NB4 (cell line): ENCODE measurements around the gene DNAJC5.

ENCODE experiments used
- MAX ChIP-seq: IDR thresholded peaks from 2 replicates; pipeline ENCODE4 v1.6.1; 2011; ENCODE audit warnings: low read depth, low read length
- MYC ChIP-seq: IDR thresholded peaks from 2 replicates; pipeline ENCODE4 v1.6.1; 2011; ENCODE audit warnings: low read depth, low read length
- POLR2A ChIP-seq: IDR thresholded peaks from 2 replicates; pipeline ENCODE4 v1.6.1; 2011; ENCODE audit warnings: mild to moderate bottlenecking; ENCODE audit not compliant: insufficient read length; ENCODE audit errors: extremely low read depth
- TF ChIP-seq, protein P1 (sequence below): IDR thresholded peaks from one replicate; pipeline ENCODE4 v1.5.1; 2012; ENCODE audit warnings: low read depth, low read length

- TF ChIP-seq POLR2A (no peak), MAX (no peak), MYC (no peak)
- TF ChIP-seq, protein P1, sequence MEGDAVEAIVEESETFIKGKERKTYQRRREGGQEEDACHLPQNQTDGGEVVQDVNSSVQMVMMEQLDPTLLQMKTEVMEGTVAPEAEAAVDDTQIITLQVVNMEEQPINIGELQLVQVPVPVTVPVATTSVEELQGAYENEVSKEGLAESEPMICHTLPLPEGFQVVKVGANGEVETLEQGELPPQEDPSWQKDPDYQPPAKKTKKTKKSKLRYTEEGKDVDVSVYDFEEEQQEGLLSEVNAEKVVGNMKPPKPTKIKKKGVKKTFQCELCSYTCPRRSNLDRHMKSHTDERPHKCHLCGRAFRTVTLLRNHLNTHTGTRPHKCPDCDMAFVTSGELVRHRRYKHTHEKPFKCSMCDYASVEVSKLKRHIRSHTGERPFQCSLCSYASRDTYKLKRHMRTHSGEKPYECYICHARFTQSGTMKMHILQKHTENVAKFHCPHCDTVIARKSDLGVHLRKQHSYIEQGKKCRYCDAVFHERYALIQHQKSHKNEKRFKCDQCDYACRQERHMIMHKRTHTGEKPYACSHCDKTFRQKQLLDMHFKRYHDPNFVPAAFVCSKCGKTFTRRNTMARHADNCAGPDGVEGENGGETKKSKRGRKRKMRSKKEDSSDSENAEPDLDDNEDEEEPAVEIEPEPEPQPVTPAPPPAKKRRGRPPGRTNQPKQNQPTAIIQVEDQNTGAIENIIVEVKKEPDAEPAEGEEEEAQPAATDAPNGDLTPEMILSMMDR: no peak
These were observed 39.4 kb upstream of the DNAJC5 start for GRCh38 chr20:63855363-63856097.
